HL-60 (cell line): ENCODE measurements around the gene ETHE1.

Experiments
- DNase-seq, 2 experiments: peaks; one replicate each; pipeline ENCODE4 v3.0.0-alpha.2; 2010 to 2020; ENCODE audit warnings: low read depth in 1 of 2, low spot score in 1 of 2
- H3K27ac ChIP-seq: fragments of 250-450 bp; sonication (Bioruptor Pico); replicated peaks from 2 replicates; pipeline ENCODE4 v1.5.1; 2020; ENCODE audit warnings: mild to moderate bottlenecking, moderate library complexity
- H3K27me3 ChIP-seq: fragments of 250-450 bp; sonication (Bioruptor Pico); 2 replicates; pipeline ENCODE4 v1.5.1; 2021; ENCODE audit warnings: mild to moderate bottlenecking, moderate library complexity; ENCODE audit not compliant: insufficient read depth, poor library complexity, severe bottlenecking
- H3K4me3 ChIP-seq: replicated peaks from 2 replicates; pipeline ENCODE4 v1.5.1; 2011; ENCODE audit warnings: mild to moderate bottlenecking, control low read depth, low read length; ENCODE audit not compliant: insufficient read depth
- GABPA ChIP-seq: IDR thresholded peaks from 2 replicates; pipeline ENCODE4 v1.6.1; 2012; ENCODE audit warnings: low read depth
- POLR2AphosphoS5 ChIP-seq: IDR thresholded peaks from 2 replicates; pipeline ENCODE4 v1.6.1; 2012; ENCODE audit warnings: low read depth
- SPI1 ChIP-seq: IDR thresholded peaks from 2 replicates; pipeline ENCODE4 v1.6.1; 2012; ENCODE audit warnings: low read depth, mild to moderate bottlenecking, borderline replicate concordance
- TF ChIP-seq, protein P1 (sequence below): IDR thresholded peaks from one replicate; pipeline ENCODE4 v1.5.1; 2011; ENCODE audit warnings: low read length, control low read depth, inconsistent platforms; ENCODE audit not compliant: insufficient read depth
- TF ChIP-seq, protein P2 (sequence below): IDR thresholded peaks from 2 replicates; pipeline ENCODE4 v1.6.1; 2012; ENCODE audit warnings: low read depth; ENCODE audit not compliant: insufficient replicate concordance

Gene ETHE1

DNA sequence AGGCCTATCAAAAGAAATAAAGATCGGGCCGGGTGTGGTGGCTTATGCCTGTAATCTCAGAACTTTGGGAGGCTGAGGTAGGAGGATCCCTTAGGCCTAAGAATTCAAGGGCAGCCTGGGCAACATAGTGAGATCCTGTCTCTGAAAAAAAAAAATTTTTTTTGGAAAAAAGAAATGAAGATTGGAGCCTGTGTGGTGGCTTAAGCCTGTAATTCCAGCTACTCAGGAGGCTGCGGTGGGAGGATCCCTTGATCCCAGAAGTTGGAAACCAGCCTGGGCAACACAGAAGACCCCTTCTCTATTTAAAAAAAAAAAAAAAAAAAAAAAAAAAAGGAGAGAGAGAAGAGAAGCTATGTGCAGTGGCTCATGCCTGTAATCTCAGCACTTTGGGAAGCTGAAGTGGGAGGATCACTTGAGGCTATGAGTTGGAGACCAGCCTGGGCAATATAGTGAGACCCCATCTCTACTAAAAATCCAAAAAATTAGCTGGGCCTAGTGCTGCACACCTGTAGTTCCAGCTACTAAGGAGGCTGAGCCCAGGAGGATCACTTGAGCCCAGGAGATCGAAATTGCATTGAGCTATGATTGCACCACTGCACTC lies 46.9 kb downstream of the ETHE1 start:
- H3K27me3 ChIP-seq, result no peaks in the 10 kb centered on the region

DNA sequence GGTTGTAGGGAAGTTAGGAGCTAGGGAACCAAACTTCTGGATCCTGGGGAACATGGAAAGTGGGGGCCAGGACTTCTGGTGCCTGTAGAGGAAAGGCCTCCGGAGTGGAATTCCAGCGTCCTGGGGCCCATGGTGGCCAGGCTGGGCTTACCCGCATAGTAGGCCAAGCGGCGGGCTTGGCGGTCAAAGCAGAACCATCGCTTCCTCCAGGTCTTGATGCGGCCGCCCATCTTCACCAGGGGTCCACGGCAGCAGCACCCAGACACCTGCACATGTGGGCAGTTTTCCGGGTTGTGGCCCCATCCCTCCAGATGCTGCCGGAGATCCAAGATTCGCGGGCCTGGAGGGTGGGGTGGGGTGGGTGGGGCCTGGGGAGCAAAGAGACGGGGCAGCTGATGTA lies 47.8 kb downstream of the ETHE1 start:
- Histone ChIP-seq H3K4me3 (no peak overlapping the region), H3K27ac (no peak overlapping the region), H3K27me3 (no peaks in the 10 kb centered on the region)
- no peak for DNase-seq
- TF ChIP-seq SPI1 (no peak), GABPA (no peak), POLR2AphosphoS5 (no peak)
- TF ChIP-seq, protein P1, sequence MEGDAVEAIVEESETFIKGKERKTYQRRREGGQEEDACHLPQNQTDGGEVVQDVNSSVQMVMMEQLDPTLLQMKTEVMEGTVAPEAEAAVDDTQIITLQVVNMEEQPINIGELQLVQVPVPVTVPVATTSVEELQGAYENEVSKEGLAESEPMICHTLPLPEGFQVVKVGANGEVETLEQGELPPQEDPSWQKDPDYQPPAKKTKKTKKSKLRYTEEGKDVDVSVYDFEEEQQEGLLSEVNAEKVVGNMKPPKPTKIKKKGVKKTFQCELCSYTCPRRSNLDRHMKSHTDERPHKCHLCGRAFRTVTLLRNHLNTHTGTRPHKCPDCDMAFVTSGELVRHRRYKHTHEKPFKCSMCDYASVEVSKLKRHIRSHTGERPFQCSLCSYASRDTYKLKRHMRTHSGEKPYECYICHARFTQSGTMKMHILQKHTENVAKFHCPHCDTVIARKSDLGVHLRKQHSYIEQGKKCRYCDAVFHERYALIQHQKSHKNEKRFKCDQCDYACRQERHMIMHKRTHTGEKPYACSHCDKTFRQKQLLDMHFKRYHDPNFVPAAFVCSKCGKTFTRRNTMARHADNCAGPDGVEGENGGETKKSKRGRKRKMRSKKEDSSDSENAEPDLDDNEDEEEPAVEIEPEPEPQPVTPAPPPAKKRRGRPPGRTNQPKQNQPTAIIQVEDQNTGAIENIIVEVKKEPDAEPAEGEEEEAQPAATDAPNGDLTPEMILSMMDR, result no peak
- TF ChIP-seq, protein P2, sequence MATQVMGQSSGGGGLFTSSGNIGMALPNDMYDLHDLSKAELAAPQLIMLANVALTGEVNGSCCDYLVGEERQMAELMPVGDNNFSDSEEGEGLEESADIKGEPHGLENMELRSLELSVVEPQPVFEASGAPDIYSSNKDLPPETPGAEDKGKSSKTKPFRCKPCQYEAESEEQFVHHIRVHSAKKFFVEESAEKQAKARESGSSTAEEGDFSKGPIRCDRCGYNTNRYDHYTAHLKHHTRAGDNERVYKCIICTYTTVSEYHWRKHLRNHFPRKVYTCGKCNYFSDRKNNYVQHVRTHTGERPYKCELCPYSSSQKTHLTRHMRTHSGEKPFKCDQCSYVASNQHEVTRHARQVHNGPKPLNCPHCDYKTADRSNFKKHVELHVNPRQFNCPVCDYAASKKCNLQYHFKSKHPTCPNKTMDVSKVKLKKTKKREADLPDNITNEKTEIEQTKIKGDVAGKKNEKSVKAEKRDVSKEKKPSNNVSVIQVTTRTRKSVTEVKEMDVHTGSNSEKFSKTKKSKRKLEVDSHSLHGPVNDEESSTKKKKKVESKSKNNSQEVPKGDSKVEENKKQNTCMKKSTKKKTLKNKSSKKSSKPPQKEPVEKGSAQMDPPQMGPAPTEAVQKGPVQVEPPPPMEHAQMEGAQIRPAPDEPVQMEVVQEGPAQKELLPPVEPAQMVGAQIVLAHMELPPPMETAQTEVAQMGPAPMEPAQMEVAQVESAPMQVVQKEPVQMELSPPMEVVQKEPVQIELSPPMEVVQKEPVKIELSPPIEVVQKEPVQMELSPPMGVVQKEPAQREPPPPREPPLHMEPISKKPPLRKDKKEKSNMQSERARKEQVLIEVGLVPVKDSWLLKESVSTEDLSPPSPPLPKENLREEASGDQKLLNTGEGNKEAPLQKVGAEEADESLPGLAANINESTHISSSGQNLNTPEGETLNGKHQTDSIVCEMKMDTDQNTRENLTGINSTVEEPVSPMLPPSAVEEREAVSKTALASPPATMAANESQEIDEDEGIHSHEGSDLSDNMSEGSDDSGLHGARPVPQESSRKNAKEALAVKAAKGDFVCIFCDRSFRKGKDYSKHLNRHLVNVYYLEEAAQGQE, result no peak

More for the DNA sequence above, 46.9 kb downstream of the ETHE1 start:
- no peak overlapping the region for H3K27ac ChIP-seq
- TF ChIP-seq, protein P1, result no peak
- TF ChIP-seq POLR2AphosphoS5, result no peak
- TF ChIP-seq, protein P2, result no peak
- no peak for TF ChIP-seq SPI1
- no peak for TF ChIP-seq GABPA
- DNase-seq, result no peak
- no peak overlapping the region for H3K4me3 ChIP-seq

DNA sequence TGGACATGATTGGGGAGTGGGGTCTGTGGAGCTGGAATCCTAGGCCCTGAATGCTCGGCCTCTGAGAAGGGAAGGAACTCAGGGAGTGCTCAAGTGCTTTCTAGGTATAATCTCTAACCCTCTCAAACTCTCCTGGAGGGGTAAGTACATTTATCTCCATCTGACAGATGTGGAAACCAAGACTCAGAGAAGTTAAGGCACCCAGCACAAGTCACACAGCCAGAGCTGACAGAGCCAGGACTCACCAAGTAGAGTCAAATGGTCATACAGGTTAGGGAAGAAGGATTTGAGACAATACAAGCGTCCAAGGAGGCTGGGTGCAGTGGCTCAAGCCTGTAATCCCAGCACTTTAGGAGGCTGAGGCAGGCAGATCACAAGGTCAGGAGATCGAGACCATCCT lies 48.7 kb downstream of the ETHE1 start:
- Histone ChIP-seq H3K27ac (no peak overlapping the region), H3K27me3 (no peaks in the 10 kb centered on the region), H3K4me3 (no peak overlapping the region)
- no peak for DNase-seq
- TF ChIP-seq, protein P1, result no peak
- TF ChIP-seq SPI1, result no peak
- TF ChIP-seq GABPA, result no peak
- TF ChIP-seq POLR2AphosphoS5, result no peak
- TF ChIP-seq, protein P2, result no peak
